GM19035 (cell line): ENCODE data around the gene TRIP10.
A peak's percentile ranks its signal among the peaks of the same experiment; 100 is the strongest.
"Not testable (repeated sequence)": the region's sequence is repeated elsewhere in the genome, so short reads cannot be mapped to it uniquely, and the experiment has no call there.

Experiments
- ATAC-seq: cut with Tn5 transposase; IDR thresholded peaks from one replicate; pipeline ENCODE4 v1.9.1; 2021; ENCODE audit not compliant: unreplicated experiment

TRIP10 gene

GRCh38 chr19:6766357-6767080 lies 27.0 kb downstream of the TRIP10 start:
- ATAC-seq, result no peak

GRCh38 chr19:6767081-6767356 lies 27.5 kb downstream of the TRIP10 start:
- ATAC-seq, result peak; percentile 18

- peak; percentile 75 for ATAC-seq
These were observed 28.1 kb downstream of the TRIP10 start, which contains the start of gene SH2D3A for GRCh38 chr19:6767357-6768235. Gene SH2D3A (minus strand): TSS chr19:6767435. CDS start chr19:6763748, 3,687 bp downstream.

- ATAC-seq, result no peak
These were observed 28.8 kb downstream of the TRIP10 start for GRCh38 chr19:6768236-6768785.

GRCh38 chr19:6769006-6769619 lies 29.6 kb downstream of the TRIP10 start:
- ATAC-seq, result no peak

GRCh38 chr19:6771648-6772027 lies 32.2 kb downstream of the TRIP10 start:
- ATAC-seq, result not testable (repeated sequence)

GRCh38 chr19:6772028-6772865 lies 32.8 kb downstream of the TRIP10 start, which contains the start of gene VAV1:
Gene VAV1 (plus strand): TSS chr19:6772708. CDS start chr19:6772808, 100 bp downstream.
- peak; percentile 43 for ATAC-seq

GRCh38 chr19:6772866-6773322 lies 33.4 kb downstream of the TRIP10 start:
- peak; percentile 7 for ATAC-seq

- ATAC-seq, result peak; percentile 27
These were observed 33.9 kb downstream of the TRIP10 start for GRCh38 chr19:6773323-6773931.

- no peak for ATAC-seq
These were observed 35.6 kb downstream of the TRIP10 start for GRCh38 chr19:6774821-6775707.

- not testable (repeated sequence) for ATAC-seq
These were observed 36.6 kb downstream of the TRIP10 start for GRCh38 chr19:6776045-6776444.

- no peak for ATAC-seq
These were observed 37.5 kb downstream of the TRIP10 start for GRCh38 chr19:6776999-6777398.

GRCh38 chr19:6777434-6777833 lies 38.0 kb downstream of the TRIP10 start:
- no peak for ATAC-seq

- ATAC-seq, result no peak
These were observed 38.9 kb downstream of the TRIP10 start for GRCh38 chr19:6778386-6778785.

- ATAC-seq, result no peak
These were observed 39.7 kb downstream of the TRIP10 start for GRCh38 chr19:6779206-6779605.

GRCh38 chr19:6787393-6787792 lies 47.9 kb downstream of the TRIP10 start:
- ATAC-seq, result no peak

GRCh38 chr19:6788896-6789295 lies 49.4 kb downstream of the TRIP10 start:
- ATAC-seq, result no peak

- no peak for ATAC-seq
These were observed 51.0 kb downstream of the TRIP10 start for GRCh38 chr19:6790194-6791128.
